Measurements from ENCODE around the gene CTSL.
"Not testable (repeated sequence)": the region's sequence is repeated elsewhere in the genome, so short reads cannot be mapped to it uniquely, and the experiment has no call there.

Gene CTSL

DNA sequence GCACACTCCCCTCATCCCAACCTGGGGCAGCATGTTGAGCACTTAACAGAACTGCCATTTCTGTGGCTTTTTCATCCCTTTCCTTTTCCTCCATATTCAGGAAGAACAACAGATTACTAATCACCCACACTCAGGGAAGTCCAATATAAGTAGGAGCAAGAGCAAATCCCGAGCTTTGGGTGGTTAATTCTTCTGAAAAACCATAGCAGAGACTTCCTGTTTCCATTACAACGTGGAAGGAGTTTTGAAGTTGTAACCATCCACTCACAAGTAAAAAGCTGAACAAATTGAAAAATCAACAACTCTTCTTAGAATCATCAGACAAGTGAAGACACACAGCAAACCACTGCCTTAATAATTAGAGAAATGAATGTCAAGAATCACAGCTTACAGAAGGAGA lies 8.2 kb downstream of the CTSL start:
- no peaks in the 10 kb centered on the region for H3K4me1 ChIP-seq (ENCODE audit: control insufficient read depth in 1 of 2, insufficient read depth in 2 of 2, low read length in 2 of 2)
- H3K36me3 ChIP-seq (ENCODE audit: control insufficient read depth in 1 of 2, insufficient read depth in 2 of 2, low read length in 2 of 2): no peaks in the 10 kb centered on the region
- no peaks in the 10 kb centered on the region for H3K27me3 ChIP-seq (ENCODE audit: control insufficient read depth in 1 of 2, insufficient read depth in 2 of 2, low read length in 2 of 2)
- H3K4me3 ChIP-seq (ENCODE audit: low read depth in 1 of 2, low read length in 2 of 2): no peak overlapping the region
- no peaks in the 10 kb centered on the region for H3K9me3 ChIP-seq (ENCODE audit: control insufficient read depth in 1 of 2, low read length in 2 of 2)
- H3K9ac ChIP-seq (ENCODE audit: low read depth in 1 of 2, low read length in 2 of 2): no peak overlapping the region
- no peak overlapping the region for H3K27ac ChIP-seq (ENCODE audit: low read depth, low read length)

DNA sequence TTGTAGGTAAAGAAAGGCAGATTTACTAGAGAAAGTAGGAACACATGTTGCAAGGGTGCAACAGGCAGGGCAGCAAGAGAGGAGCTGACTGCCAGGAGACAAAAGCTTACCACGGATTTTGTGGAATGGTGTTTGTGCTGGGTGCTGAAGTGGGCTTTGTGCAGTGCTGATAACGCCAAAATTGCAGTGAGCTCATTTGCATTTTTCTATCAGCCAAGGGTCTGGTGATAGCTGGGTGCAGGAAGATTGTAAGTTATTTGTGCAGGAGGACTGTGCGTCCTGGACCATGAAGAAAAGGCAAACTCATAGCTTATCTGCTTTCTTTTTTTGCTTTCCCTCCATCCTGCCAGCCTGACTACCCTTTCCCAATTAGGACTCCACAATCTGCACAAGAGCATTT lies 13.6 kb downstream of the CTSL start:
- no peak overlapping the region for H3K9ac ChIP-seq (ENCODE audit: low read depth in 1 of 2, low read length in 2 of 2)
- no peaks in the 10 kb centered on the region for H3K36me3 ChIP-seq (ENCODE audit: control insufficient read depth in 1 of 2, insufficient read depth in 2 of 2, low read length in 2 of 2)
- peaks cover 7 to 9% of the 10 kb centered on the region in 2 donors for H3K9me3 ChIP-seq (ENCODE audit: control insufficient read depth in 1 of 2, low read length in 2 of 2)
- no peaks in the 10 kb centered on the region for H3K27me3 ChIP-seq (ENCODE audit: control insufficient read depth in 1 of 2, insufficient read depth in 2 of 2, low read length in 2 of 2)
- H3K4me1 ChIP-seq (ENCODE audit: control insufficient read depth in 1 of 2, insufficient read depth in 2 of 2, low read length in 2 of 2): no peaks in the 10 kb centered on the region
- H3K4me3 ChIP-seq (ENCODE audit: low read depth in 1 of 2, low read length in 2 of 2): no peak overlapping the region
- H3K27ac ChIP-seq (ENCODE audit: low read depth, low read length): no peak overlapping the region

- Histone ChIP-seq H3K27ac (ENCODE audit: low read depth, low read length) (no peak overlapping the region), H3K9me3 (ENCODE audit: control insufficient read depth in 1 of 2, low read length in 2 of 2) (peaks cover 7 to 9% of the 10 kb centered on the region in 2 donors), H3K36me3 (ENCODE audit: control insufficient read depth in 1 of 2, insufficient read depth in 2 of 2, low read length in 2 of 2) (no peaks in the 10 kb centered on the region), H3K27me3 (ENCODE audit: control insufficient read depth in 1 of 2, insufficient read depth in 2 of 2, low read length in 2 of 2) (no peaks in the 10 kb centered on the region), H3K9ac (ENCODE audit: low read depth in 1 of 2, low read length in 2 of 2) (no peak overlapping the region), H3K4me3 (ENCODE audit: low read depth in 1 of 2, low read length in 2 of 2) (no peak overlapping the region), H3K4me1 (ENCODE audit: control insufficient read depth in 1 of 2, insufficient read depth in 2 of 2, low read length in 2 of 2) (no peaks in the 10 kb centered on the region)
Measured at GRCh38 chr9:87740209-87740608, 14.3 kb downstream of the CTSL start.

DNA sequence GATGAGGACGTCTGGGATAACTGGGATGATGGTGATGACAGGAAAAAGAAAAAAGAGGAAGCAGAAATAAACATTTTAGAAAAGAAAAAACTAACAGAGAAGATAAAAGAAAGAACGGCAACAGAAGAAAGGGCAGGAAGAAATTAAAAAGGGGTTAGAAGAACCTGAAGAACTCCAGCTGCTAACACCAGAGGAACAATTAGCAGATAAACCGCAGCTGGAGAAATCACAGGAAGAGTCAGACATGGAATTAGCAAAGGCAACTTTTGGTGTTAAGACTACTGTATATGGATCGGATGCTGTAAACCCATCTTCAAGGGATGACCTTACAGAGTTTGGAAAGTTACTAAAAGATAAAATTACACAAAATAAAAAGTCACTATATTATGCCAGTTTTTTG lies 15.4 kb downstream of the CTSL start:
- Histone ChIP-seq H3K27me3 (ENCODE audit: control insufficient read depth in 1 of 2, insufficient read depth in 2 of 2, low read length in 2 of 2) (no peaks in the 10 kb centered on the region), H3K9ac (ENCODE audit: low read depth in 1 of 2, low read length in 2 of 2) (no peak overlapping the region), H3K9me3 (ENCODE audit: control insufficient read depth in 1 of 2, low read length in 2 of 2) (peaks cover 7 to 9% of the 10 kb centered on the region in 2 donors), H3K36me3 (ENCODE audit: control insufficient read depth in 1 of 2, insufficient read depth in 2 of 2, low read length in 2 of 2) (no peaks in the 10 kb centered on the region), H3K27ac (ENCODE audit: low read depth, low read length) (no peak overlapping the region), H3K4me1 (ENCODE audit: control insufficient read depth in 1 of 2, insufficient read depth in 2 of 2, low read length in 2 of 2) (no peaks in the 10 kb centered on the region), H3K4me3 (ENCODE audit: low read depth in 1 of 2, low read length in 2 of 2) (no peak overlapping the region)

DNA sequence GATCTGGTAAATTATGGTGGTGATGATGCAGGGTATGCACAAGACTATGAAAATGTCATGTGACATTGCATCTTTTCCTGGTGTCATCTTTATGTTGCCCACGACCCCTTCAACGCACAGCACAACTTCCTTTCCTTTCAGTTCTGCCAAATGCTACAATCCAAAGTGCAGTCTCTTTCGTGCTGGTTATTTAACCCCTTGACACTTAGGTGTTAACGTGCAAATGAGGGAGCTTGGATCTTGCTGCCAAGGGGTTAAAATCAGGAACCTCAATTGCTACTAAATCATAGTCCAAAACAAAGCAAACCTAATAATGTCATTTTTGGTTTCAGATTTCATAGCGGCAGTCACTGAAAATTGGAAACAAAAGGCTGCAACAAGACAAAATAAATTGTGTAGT lies 16.0 kb downstream of the CTSL start:
- H3K27ac ChIP-seq (ENCODE audit: low read depth, low read length): no peak overlapping the region
- no peaks in the 10 kb centered on the region for H3K4me1 ChIP-seq (ENCODE audit: control insufficient read depth in 1 of 2, insufficient read depth in 2 of 2, low read length in 2 of 2)
- peaks cover 7 to 9% of the 10 kb centered on the region in 2 donors for H3K9me3 ChIP-seq (ENCODE audit: control insufficient read depth in 1 of 2, low read length in 2 of 2)
- H3K9ac ChIP-seq (ENCODE audit: low read depth in 1 of 2, low read length in 2 of 2): no peak overlapping the region
- H3K36me3 ChIP-seq (ENCODE audit: control insufficient read depth in 1 of 2, insufficient read depth in 2 of 2, low read length in 2 of 2): no peaks in the 10 kb centered on the region
- H3K4me3 ChIP-seq (ENCODE audit: low read depth in 1 of 2, low read length in 2 of 2): no peak overlapping the region
- no peaks in the 10 kb centered on the region for H3K27me3 ChIP-seq (ENCODE audit: control insufficient read depth in 1 of 2, insufficient read depth in 2 of 2, low read length in 2 of 2)

- peaks cover 7 to 9% of the 10 kb centered on the region in 2 donors for H3K9me3 ChIP-seq (ENCODE audit: control insufficient read depth in 1 of 2, low read length in 2 of 2)
- H3K36me3 ChIP-seq (ENCODE audit: control insufficient read depth in 1 of 2, insufficient read depth in 2 of 2, low read length in 2 of 2): no peaks in the 10 kb centered on the region
- peaks cover 0 to 3% of the 10 kb centered on the region in 2 donors for H3K27me3 ChIP-seq (ENCODE audit: control insufficient read depth in 1 of 2, insufficient read depth in 2 of 2, low read length in 2 of 2)
- no peak overlapping the region for H3K4me3 ChIP-seq (ENCODE audit: low read depth in 1 of 2, low read length in 2 of 2)
- no peak overlapping the region for H3K9ac ChIP-seq (ENCODE audit: low read depth in 1 of 2, low read length in 2 of 2)
- no peak overlapping the region for H3K27ac ChIP-seq (ENCODE audit: low read depth, low read length)
- no peaks in the 10 kb centered on the region for H3K4me1 ChIP-seq (ENCODE audit: control insufficient read depth in 1 of 2, insufficient read depth in 2 of 2, low read length in 2 of 2)
Measured at GRCh38 chr9:87742813-87743428, 17.0 kb downstream of the CTSL start.

DNA sequence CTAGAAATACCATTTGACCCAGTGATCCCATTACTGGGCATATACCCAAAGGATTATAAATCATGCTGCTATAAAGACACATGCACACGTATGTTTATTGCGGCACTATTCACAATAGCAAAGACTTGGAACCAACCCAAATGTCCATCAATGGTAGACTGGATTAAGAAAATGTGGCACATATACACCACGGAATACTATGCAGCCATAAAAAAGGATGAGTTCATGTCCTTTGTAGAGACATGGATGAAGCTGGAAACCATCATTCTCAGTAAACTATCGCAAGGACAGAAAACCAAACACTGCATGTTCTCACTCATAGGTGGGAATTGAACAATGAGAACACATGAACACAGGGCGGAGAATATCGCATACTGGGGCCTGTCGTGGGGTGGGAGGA lies 18.3 kb downstream of the CTSL start:
- not testable (repeated sequence) for H3K9ac ChIP-seq (ENCODE audit: low read depth in 1 of 2, low read length in 2 of 2); H3K4me3 ChIP-seq (ENCODE audit: low read depth in 1 of 2, low read length in 2 of 2); H3K27me3 ChIP-seq (ENCODE audit: control insufficient read depth in 1 of 2, insufficient read depth in 2 of 2, low read length in 2 of 2); H3K4me1 ChIP-seq (ENCODE audit: control insufficient read depth in 1 of 2, insufficient read depth in 2 of 2, low read length in 2 of 2); H3K9me3 ChIP-seq (ENCODE audit: control insufficient read depth in 1 of 2, low read length in 2 of 2); H3K27ac ChIP-seq (ENCODE audit: low read depth, low read length); H3K36me3 ChIP-seq (ENCODE audit: control insufficient read depth in 1 of 2, insufficient read depth in 2 of 2, low read length in 2 of 2)

DNA sequence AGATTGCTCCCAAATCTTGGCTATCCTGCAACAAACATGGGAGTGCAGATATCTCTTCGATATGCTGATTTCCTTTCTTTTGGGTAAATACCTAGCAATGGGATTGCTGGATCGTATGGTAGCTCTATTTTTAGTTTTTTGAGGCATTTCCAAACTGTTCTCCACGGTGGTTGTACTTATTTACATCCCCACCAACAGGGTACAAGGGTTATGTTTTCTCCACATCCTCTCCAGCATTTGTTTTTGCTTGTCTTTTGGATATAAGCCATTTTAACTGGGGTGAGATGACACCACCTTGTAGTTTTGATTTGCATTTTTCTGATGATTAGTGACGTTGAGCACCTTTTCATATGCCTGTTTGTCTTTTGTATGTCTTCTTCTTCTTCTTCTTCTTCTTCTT lies 20.3 kb downstream of the CTSL start:
- H3K27ac ChIP-seq (ENCODE audit: low read depth, low read length): no peak overlapping the region

DNA sequence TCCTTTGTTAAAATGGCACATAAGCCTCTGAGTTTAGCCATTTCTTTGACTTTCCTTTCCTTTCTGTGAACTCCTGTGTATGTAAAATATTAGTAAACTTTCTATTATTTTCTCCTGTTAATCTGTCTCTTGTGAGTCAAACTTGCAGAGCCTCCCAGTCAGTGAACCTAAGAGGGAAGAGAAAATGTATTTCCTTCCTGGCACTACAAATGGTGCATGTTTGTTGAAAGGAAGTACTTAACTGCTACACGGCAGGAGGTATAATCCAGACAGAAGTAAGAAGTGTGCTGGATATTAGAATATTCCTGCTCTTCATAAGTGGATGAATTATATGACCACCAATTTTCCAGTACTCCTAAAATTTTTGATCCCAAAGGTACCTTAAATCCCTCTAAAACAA lies 23.0 kb downstream of the CTSL start:
- Histone ChIP-seq H3K27ac (ENCODE audit: low read depth, low read length) (no peak overlapping the region), H3K9ac (ENCODE audit: low read depth in 1 of 2, low read length in 2 of 2) (no peak overlapping the region), H3K27me3 (ENCODE audit: control insufficient read depth in 1 of 2, insufficient read depth in 2 of 2, low read length in 2 of 2) (peaks cover 0 to 3% of the 10 kb centered on the region in 2 donors), H3K4me1 (ENCODE audit: control insufficient read depth in 1 of 2, insufficient read depth in 2 of 2, low read length in 2 of 2) (no peaks in the 10 kb centered on the region), H3K9me3 (ENCODE audit: control insufficient read depth in 1 of 2, low read length in 2 of 2) (peaks cover 2 to 5% of the 10 kb centered on the region in 2 donors), H3K36me3 (ENCODE audit: control insufficient read depth in 1 of 2, insufficient read depth in 2 of 2, low read length in 2 of 2) (no peaks in the 10 kb centered on the region), H3K4me3 (ENCODE audit: low read depth in 1 of 2, low read length in 2 of 2) (no peak overlapping the region)

More for the DNA sequence above, 20.3 kb downstream of the CTSL start:
- H3K9me3 ChIP-seq (ENCODE audit: control insufficient read depth in 1 of 2, low read length in 2 of 2): peaks cover 7 to 9% of the 10 kb centered on the region in 2 donors
- H3K9ac ChIP-seq (ENCODE audit: low read depth in 1 of 2, low read length in 2 of 2): no peak overlapping the region
- no peak overlapping the region for H3K4me3 ChIP-seq (ENCODE audit: low read depth in 1 of 2, low read length in 2 of 2)
- peaks cover 0 to 3% of the 10 kb centered on the region in 2 donors for H3K27me3 ChIP-seq (ENCODE audit: control insufficient read depth in 1 of 2, insufficient read depth in 2 of 2, low read length in 2 of 2)
- no peaks in the 10 kb centered on the region for H3K4me1 ChIP-seq (ENCODE audit: control insufficient read depth in 1 of 2, insufficient read depth in 2 of 2, low read length in 2 of 2)
- no peaks in the 10 kb centered on the region for H3K36me3 ChIP-seq (ENCODE audit: control insufficient read depth in 1 of 2, insufficient read depth in 2 of 2, low read length in 2 of 2)

- Histone ChIP-seq H3K36me3 (ENCODE audit: control insufficient read depth in 1 of 2, insufficient read depth in 2 of 2, low read length in 2 of 2) (no peaks in the 10 kb centered on the region), H3K4me3 (ENCODE audit: low read depth in 1 of 2, low read length in 2 of 2) (no peak overlapping the region), H3K9me3 (ENCODE audit: control insufficient read depth in 1 of 2, low read length in 2 of 2) (peaks cover 2 to 5% of the 10 kb centered on the region in 2 donors), H3K27ac (ENCODE audit: low read depth, low read length) (no peak overlapping the region), H3K4me1 (ENCODE audit: control insufficient read depth in 1 of 2, insufficient read depth in 2 of 2, low read length in 2 of 2) (no peaks in the 10 kb centered on the region), H3K27me3 (ENCODE audit: control insufficient read depth in 1 of 2, insufficient read depth in 2 of 2, low read length in 2 of 2) (peaks cover 0 to 3% of the 10 kb centered on the region in 2 donors), H3K9ac (ENCODE audit: low read depth in 1 of 2, low read length in 2 of 2) (no peak overlapping the region)
Measured at GRCh38 chr9:87749335-87750035, 23.6 kb downstream of the CTSL start.
